CD4-positive, CD25-positive, alpha-beta regulatory T cell (primary cell): ENCODE results near the gene LCN2. TPM values are rescaled to one million over a fixed set of nuclear protein-coding genes. Genes with fewer than 3 reads are reported as not detected.
A peak's percentile ranks its signal among the peaks of the same experiment; 100 is the strongest.
"Not testable (repeated sequence)": the region's sequence is repeated elsewhere in the genome, so short reads cannot be mapped to it uniquely, and the experiment has no call there.

Experiments
- ATAC-seq, 2 donors: fragments of 150-1000 bp; cut with Tn5 transposase; one replicate each; pipeline ENCODE4 v1.10.0; 2021; ENCODE audit warnings: low read depth in 2 of 2, moderate number of reproducible peaks in 2 of 2, moderate library complexity in 1 of 2
- DNase-seq, 3 donors: peaks; one replicate each; pipeline versions ENCODE4 v3.0.0 to v3.0.0-alpha.2; 2012 to 2022; ENCODE audit warnings: mixed read lengths in 1 of 3
- H3K27ac ChIP-seq: one replicate; pipeline ENCODE4 v1.7.0; 2013; ENCODE audit warnings: mild to moderate bottlenecking, low read length; ENCODE audit not compliant: insufficient read depth, poor library complexity, severe bottlenecking
- H3K27me3 ChIP-seq: one replicate; pipeline ENCODE4 v1.7.0; 2013; ENCODE audit warnings: low read length; ENCODE audit not compliant: control insufficient read depth, insufficient read depth
- H3K36me3 ChIP-seq: one replicate; pipeline ENCODE4 v1.7.0; 2013; ENCODE audit warnings: mild to moderate bottlenecking, low read length, moderate library complexity; ENCODE audit not compliant: control insufficient read depth, insufficient read depth
- H3K4me1 ChIP-seq: 2 replicates; pipeline ENCODE4 v1.7.0; 2013; ENCODE audit warnings: mild to moderate bottlenecking, low read length; ENCODE audit not compliant: insufficient read depth, control insufficient read depth, poor library complexity, severe bottlenecking
- H3K4me3 ChIP-seq: one replicate; pipeline ENCODE4 v1.7.0; 2013; ENCODE audit warnings: low read depth, mild to moderate bottlenecking, low read length, moderate library complexity
- H3K9me3 ChIP-seq, 2 experiments: 1 replicate in 1 of 2; 2 replicates in 1 of 2; pipeline ENCODE4 v1.7.0; 2013; ENCODE audit warnings: low read length in 2 of 2, mild to moderate bottlenecking in 1 of 2, moderate library complexity in 1 of 2; ENCODE audit not compliant: control insufficient read depth in 2 of 2
- H3K27ac Mint-ChIP-seq, 3 donors: one replicate each; pipeline ENCODE4 v1.8.0; 2020 to 2022; ENCODE audit warnings: mild to moderate bottlenecking in 3 of 3, mixed read lengths in 3 of 3, moderate library complexity in 2 of 3
- H3K27me3 Mint-ChIP-seq: one replicate; pipeline ENCODE4 v1.8.0; 2022; ENCODE audit warnings: mild to moderate bottlenecking, mixed read lengths
- H3K36me3 Mint-ChIP-seq: one replicate; pipeline ENCODE4 v1.8.0; 2020; ENCODE audit warnings: mixed read lengths
- H3K4me1 Mint-ChIP-seq, 4 donors: one replicate each; pipeline ENCODE4 v1.8.0; 2020 to 2022; ENCODE audit warnings: mixed read lengths in 4 of 4, mild to moderate bottlenecking in 1 of 4
- H3K4me3 Mint-ChIP-seq, 4 donors: one replicate each; pipeline ENCODE4 v1.8.0; 2020 to 2022; ENCODE audit warnings: mild to moderate bottlenecking in 4 of 4, mixed read lengths in 4 of 4, moderate library complexity in 3 of 4
- H3K9me3 Mint-ChIP-seq, 7 donors: one replicate each; pipeline ENCODE4 v1.8.0; 2020 to 2022; ENCODE audit warnings: mixed read lengths in 7 of 7, mild to moderate bottlenecking in 3 of 7, moderate library complexity in 2 of 7
- polyA plus RNA-seq, 4 donors: library from polyadenylated mRNA; unstranded; fragments of 300-500 nt; fragmentation: Illumina TruSeq; gene quantifications; one replicate each; pipeline ENCODE4 v1.2.3, GENCODE V29; 2021
- total RNA-seq: library from RNA; stranded (reverse); gene quantifications from one replicate; pipeline ENCODE4 v1.2.3, GENCODE V29; 2022

LCN2 gene
- total and polyA plus RNA-seq, 5 donors from 2014 or later: 0.94 TPM; not detected in 4

DNA sequence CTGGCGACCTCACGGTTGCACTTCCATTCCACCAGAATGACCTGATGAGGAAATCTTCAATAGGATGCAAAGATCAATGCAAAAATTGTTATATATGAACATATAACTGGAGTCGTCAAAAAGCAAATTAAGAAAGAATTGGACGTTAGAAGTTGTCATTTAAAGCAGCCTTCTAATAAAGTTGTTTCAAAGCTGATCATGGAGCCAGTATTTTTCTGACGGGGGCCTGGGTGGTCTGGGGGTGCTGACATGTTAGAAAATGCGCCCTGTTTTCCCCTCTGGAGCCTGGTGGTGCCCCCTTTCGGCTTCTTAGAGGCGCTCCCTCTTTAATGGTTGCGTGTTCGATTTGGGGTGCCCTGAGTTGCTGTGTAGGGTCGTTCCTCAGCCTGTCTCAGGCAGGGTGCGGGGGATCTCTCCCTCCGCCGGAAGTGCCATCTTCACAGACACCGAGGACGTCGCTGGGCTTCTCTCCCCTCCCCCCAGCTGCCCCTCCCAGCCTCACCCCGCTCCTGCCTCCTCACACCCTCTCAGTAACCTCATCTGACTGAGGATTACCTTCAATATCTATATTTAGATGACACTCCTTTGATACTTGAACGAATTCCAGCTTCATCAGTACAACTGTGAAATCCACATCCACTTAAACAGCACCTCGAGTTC, 40.1 kb upstream of the LCN2 start:
- DNase-seq: no peak
- Mint-ChIP-seq H3K27me3 (no peaks in the 10 kb centered on the region), H3K4me1 (peaks cover 0 to 10% (median 5%) of the 10 kb centered on the region in 4 donors), H3K27ac (peak overlapping the region; percentile 6 to 83 (median 43)), H3K9me3 (no peaks in the 10 kb centered on the region), H3K4me3 (no peak overlapping the region), H3K36me3 (peaks cover 14% of the 10 kb centered on the region)
- H3K4me1 ChIP-seq: no peaks in the 10 kb centered on the region
- H3K36me3 ChIP-seq: peaks cover 41% of the 10 kb centered on the region
- H3K4me3 ChIP-seq: no peak overlapping the region
- H3K27me3 ChIP-seq: no peaks in the 10 kb centered on the region
- ATAC-seq: no peak
- no peak overlapping the region for H3K27ac ChIP-seq
- no peaks in the 10 kb centered on the region for H3K9me3 ChIP-seq

DNA sequence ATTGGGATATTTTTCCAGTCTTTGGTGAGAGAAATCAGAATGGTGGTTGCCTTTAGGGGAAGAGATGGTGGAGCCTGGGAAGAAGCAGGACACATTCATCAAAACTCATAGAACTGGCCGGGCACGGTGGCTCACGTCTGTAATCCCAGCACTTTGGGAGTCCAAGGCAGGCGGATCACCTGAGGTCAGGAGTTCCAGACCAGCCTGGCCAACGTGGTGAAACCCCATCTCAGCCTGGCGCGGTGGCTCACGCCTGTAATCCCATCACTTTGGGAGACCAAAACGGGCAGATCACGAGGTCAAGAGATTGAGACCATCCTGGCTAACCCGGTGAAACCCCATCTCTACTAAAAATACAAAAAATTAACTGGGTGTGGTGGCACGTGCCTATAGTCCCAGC, 37.5 kb upstream of the LCN2 start:
- not testable (repeated sequence) for DNase-seq, H3K4me3 ChIP-seq, H3K9me3 Mint-ChIP-seq, H3K4me3 Mint-ChIP-seq, H3K27ac Mint-ChIP-seq, H3K9me3 ChIP-seq, H3K27me3 ChIP-seq, H3K27me3 Mint-ChIP-seq, H3K27ac ChIP-seq, H3K4me1 ChIP-seq, ATAC-seq
- Mint-ChIP-seq H3K4me1 (peaks cover 0 to 11% (median 4%) of the 10 kb centered on the region in 4 donors), H3K36me3 (peaks cover 10% of the 10 kb centered on the region)
- H3K36me3 ChIP-seq: peaks cover 24% of the 10 kb centered on the region

DNA sequence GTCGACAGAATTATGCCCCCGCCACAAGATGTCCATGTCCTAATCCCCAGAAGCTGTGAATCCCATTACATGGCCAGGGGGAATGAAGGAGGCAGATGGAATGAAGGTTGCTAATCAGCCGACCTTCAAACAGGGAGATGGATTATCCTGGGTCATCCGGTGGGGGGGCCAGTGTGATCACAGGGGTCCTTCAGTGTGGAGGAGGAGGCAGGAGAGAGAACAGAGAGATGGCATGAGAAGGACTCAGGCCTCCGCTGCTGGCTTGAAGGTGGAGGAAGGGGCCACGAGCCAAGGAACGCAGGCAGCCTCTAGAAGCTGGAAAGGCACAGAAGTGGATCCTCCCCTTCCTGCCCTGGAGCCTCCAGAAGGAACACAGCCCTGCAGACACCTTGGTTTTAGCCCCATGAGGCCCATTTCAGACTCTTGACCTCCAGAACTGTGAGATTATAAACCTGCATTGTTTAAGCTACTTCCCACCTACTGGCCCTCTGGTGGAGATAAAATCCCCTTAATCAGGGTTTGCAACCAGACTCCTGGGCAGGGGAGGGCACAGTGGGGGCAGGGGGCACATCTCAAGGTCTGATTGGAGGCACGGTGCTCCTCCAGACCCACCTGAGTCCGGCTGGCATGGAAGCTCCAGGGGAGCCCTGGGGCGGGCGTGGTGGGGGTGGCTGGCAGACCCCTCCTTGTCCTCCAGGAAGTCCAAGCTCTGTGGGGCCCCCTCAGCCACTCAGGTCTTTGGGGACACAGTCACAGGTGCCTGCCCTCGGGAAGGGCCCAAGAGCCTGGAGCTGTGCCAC, 35.5 kb upstream of the LCN2 start:
- H3K9me3 Mint-ChIP-seq: no peaks in the 10 kb centered on the region
- H3K9me3 ChIP-seq: no peaks in the 10 kb centered on the region
- no peaks in the 10 kb centered on the region for H3K27me3 ChIP-seq
- H3K4me3 ChIP-seq: no peak overlapping the region
- no peaks in the 10 kb centered on the region for H3K27me3 Mint-ChIP-seq
- H3K4me1 Mint-ChIP-seq: peaks cover 3 to 17% (median 11%) of the 10 kb centered on the region in 4 donors
- H3K27ac Mint-ChIP-seq: no peak overlapping the region
- no peak overlapping the region for H3K4me3 Mint-ChIP-seq
- H3K4me1 ChIP-seq: peaks cover 5% of the 10 kb centered on the region
- ATAC-seq (no peak), DNase-seq (no peak)
- peaks cover 5% of the 10 kb centered on the region for H3K36me3 Mint-ChIP-seq
- no peak overlapping the region for H3K27ac ChIP-seq
- peaks cover 5% of the 10 kb centered on the region for H3K36me3 ChIP-seq

DNA sequence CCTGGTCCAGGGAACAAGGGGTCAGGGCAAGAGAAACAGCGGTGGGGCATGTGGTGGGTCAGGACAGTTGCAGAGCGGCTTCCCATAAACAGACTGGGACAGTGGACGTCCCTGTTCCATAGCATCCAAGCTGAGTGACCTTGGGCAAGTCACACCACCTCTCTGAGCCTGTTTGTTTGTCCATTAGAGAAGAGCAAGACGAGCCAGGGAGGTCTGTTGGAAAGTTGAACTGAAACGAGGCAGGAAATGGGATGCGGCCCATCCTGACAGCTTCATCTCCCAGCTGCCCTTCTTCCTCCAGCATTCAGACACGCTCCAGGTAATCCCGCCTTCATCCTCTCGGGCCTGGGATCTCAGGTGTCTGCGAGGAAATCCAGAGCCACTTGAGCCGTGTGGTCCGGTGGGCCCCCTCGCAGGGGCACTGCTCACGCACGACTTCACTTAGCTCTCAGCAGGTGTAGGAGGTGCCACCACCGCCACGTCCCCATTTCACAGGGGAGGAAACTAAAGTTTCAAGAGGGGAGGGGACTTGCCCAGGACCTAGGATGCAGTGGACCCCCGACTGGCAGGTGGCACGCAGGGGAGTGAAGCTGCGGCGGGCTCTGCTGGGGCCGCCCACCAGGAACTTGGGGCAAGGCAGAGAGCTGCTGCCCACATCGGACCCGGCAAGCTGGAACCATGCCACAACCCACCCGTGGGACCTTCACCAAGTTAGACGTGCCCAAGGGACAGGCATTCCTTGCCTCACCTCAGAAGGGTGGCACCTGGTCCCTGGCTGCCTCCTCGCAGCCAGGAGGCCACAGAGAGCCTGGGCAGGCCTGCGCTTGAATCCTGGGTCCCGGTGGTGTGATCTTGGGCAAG, 34.7 kb upstream of the LCN2 start:
- Mint-ChIP-seq H3K4me1 (peaks cover 3 to 15% (median 10%) of the 10 kb centered on the region in 4 donors), H3K4me3 (no peak overlapping the region), H3K9me3 (no peaks in the 10 kb centered on the region), H3K27me3 (no peaks in the 10 kb centered on the region), H3K27ac (no peak overlapping the region), H3K36me3 (peaks cover 5% of the 10 kb centered on the region)
- Histone ChIP-seq H3K27me3 (no peaks in the 10 kb centered on the region), H3K36me3 (peaks cover 5% of the 10 kb centered on the region), H3K4me3 (no peak overlapping the region), H3K9me3 (no peaks in the 10 kb centered on the region), H3K27ac (no peak overlapping the region), H3K4me1 (peaks cover 5% of the 10 kb centered on the region)
- ATAC-seq: no peak
- DNase-seq: no peak

DNA sequence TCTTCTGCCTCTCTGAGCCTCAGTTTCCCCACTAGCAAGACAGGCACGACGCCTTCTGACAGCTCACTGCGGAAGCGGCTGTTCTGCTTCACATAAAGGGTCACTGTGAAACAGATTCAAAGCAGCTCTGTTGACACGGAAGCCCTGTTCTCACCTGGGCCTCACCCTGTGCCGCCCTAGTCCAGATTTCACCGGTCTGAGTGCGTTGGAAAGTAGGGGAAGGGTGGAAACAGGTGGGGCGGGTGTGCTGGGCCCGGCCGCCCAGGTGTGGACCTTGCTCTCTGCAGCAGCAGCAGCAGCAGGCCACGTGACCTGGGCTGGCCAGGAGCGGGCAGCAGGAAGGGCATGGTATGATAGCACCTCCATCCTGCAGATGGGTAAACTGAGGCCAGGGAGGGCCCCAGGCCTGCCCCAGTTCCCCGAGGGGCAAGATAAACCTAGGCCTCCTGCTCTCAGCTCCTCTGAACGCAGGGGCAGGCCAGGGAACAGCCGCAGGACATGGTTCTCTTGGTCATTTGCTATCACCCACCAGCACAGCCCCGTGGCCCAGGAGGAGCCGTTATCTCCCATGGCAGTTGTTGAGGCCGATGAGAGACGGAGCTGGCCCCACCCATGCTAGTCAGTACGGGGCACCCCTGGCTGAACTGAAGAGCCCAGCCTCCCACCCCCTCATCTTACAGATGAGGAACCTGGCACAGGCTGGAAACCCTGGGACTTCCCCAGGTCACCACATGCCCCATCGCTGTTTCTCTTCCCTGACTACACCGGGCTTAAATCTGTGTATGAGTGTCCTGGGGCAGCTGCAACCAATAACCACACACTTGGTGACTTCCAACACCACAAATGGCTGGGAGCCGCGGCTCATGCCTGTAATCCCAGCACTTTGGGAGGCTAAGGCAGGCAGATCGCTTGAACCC, 33.8 kb upstream of the LCN2 start:
- H3K9me3 ChIP-seq: no peaks in the 10 kb centered on the region
- Mint-ChIP-seq H3K27ac (no peak overlapping the region), H3K36me3 (peaks cover 5% of the 10 kb centered on the region), H3K9me3 (no peaks in the 10 kb centered on the region), H3K4me3 (peak overlapping the region in 1 of 4 donors; percentile 4), H3K4me1 (peaks cover 0 to 12% (median 8%) of the 10 kb centered on the region in 4 donors), H3K27me3 (no peaks in the 10 kb centered on the region)
- H3K27ac ChIP-seq: no peak overlapping the region
- ATAC-seq (peak; percentile 22 to 27), DNase-seq (no peak)
- no peak overlapping the region for H3K4me3 ChIP-seq
- peaks cover 7% of the 10 kb centered on the region for H3K36me3 ChIP-seq
- H3K4me1 ChIP-seq: peaks cover 5% of the 10 kb centered on the region
- H3K27me3 ChIP-seq: no peaks in the 10 kb centered on the region

DNA sequence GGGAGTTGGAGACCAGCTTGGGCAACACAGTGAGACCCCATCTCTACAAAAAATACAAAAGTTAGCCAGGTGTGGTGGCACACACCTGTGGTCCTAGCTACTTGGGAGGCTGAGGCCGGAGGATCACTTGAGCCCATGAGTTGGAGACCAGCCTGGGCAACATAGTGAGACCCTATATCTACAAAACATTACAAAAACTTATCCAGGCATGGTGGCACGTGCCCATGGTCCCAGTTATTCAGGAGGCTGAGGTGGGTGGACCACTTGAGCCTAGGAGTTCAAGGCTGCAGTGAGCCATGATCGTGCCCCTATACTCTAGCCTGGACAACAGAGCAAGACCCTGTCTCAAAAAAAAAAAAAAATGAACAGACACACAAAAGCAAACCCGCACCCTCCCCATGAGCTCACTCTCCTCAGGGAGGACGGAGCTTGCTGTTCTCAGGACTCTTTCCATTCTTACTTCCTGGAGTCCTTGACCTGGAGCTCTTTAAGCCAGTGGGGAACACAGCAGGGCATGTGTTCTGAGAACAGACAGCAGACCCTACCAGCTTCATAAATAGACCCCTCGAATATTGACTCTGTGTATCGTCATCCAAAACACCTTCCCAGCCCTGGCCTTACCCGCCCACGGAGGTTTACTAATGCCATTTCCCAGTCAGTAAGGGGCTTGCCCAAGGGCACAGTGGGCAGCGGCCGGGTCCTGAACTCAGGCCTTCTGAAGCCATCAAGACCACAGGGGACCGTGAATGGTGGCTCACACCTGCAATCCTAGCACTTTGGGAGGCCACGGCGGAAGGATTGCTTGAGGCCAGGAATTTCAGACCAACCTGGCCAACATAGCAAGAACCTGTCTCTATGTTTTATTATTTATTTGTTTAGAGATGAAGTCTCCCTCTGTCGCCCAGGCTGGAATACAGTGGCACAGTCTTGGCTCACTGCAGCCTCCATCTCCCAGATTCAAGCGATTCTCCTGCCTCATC, 32.9 kb upstream of the LCN2 start:
- H3K27ac ChIP-seq: no peak overlapping the region
- no peaks in the 10 kb centered on the region for H3K27me3 ChIP-seq
- Mint-ChIP-seq H3K4me3 (peak overlapping the region in 1 of 4 donors; percentile 21), H3K27me3 (no peaks in the 10 kb centered on the region), H3K4me1 (peaks cover 0 to 12% (median 8%) of the 10 kb centered on the region in 4 donors), H3K9me3 (no peaks in the 10 kb centered on the region), H3K36me3 (peaks cover 5% of the 10 kb centered on the region), H3K27ac (no peak overlapping the region)
- no peak for ATAC-seq
- no peak for DNase-seq
- H3K36me3 ChIP-seq: peaks cover 12% of the 10 kb centered on the region
- peaks cover 5% of the 10 kb centered on the region for H3K4me1 ChIP-seq
- H3K4me3 ChIP-seq: no peak overlapping the region
- no peaks in the 10 kb centered on the region for H3K9me3 ChIP-seq
